GM21381 (cell line): ENCODE measurements around the gene TNFRSF18.
A peak's percentile ranks its signal among the peaks of the same experiment; 100 is the strongest.

Experiments used
- ATAC-seq: cut with Tn5 transposase; IDR thresholded peaks from one replicate; pipeline ENCODE4 v1.9.1; 2021; ENCODE audit warnings: mild to moderate bottlenecking, moderate library complexity; ENCODE audit not compliant: unreplicated experiment

The TNFRSF18 gene

GRCh38 chr1:1240822-1241587 is 34.6 kb upstream of the TNFRSF18 start:
- ATAC-seq: no peak

- no peak for ATAC-seq
Measured at GRCh38 chr1:1240348-1240732, 33.9 kb upstream of the TNFRSF18 start.

- ATAC-seq: no peak
Measured at GRCh38 chr1:1239614-1240347, 33.4 kb upstream of the TNFRSF18 start.

GRCh38 chr1:1239227-1239613 is 32.8 kb upstream of the TNFRSF18 start:
- ATAC-seq: no peak

GRCh38 chr1:1238702-1239178 is 32.3 kb upstream of the TNFRSF18 start:
- ATAC-seq: no peak

- ATAC-seq: no peak
Measured at GRCh38 chr1:1237874-1238701, 31.7 kb upstream of the TNFRSF18 start.

- no peak for ATAC-seq
Measured at GRCh38 chr1:1236945-1237873, 30.8 kb upstream of the TNFRSF18 start.

GRCh38 chr1:1236176-1236763 is 29.9 kb upstream of the TNFRSF18 start:
- ATAC-seq: no peak

- no peak for ATAC-seq
Measured at GRCh38 chr1:1235016-1235744, 28.8 kb upstream of the TNFRSF18 start.

GRCh38 chr1:1234180-1234808 is 27.9 kb upstream of the TNFRSF18 start:
- no peak for ATAC-seq

- no peak for ATAC-seq
Measured at GRCh38 chr1:1233567-1233892, 27.1 kb upstream of the TNFRSF18 start.

GRCh38 chr1:1232796-1233566 is 26.6 kb upstream of the TNFRSF18 start:
- no peak for ATAC-seq

- ATAC-seq: peak; percentile 2
Measured at GRCh38 chr1:1232208-1232795, 25.9 kb upstream of the TNFRSF18 start, which contains the start of gene B3GALT6. B3GALT6 (plus strand) TSS chr1:1232237; CDS start chr1:1232279, 42 bp downstream.

- peak; percentile 89 for ATAC-seq
Measured at GRCh38 chr1:1231400-1232207, 25.2 kb upstream of the TNFRSF18 start, which contains the start of gene SDF4. SDF4 (minus strand) TSS chr1:1232001; CDS start chr1:1228772, 3,229 bp downstream.

GRCh38 chr1:1230656-1231399 is 24.4 kb upstream of the TNFRSF18 start:
- ATAC-seq: no peak

- no peak for ATAC-seq
Measured at GRCh38 chr1:1229770-1230169, 23.4 kb upstream of the TNFRSF18 start.
